ENCODE results near the gene CNTN4. TPM values are rescaled to one million over a fixed set of nuclear protein-coding genes. Genes with fewer than 3 reads are reported as not detected.
A peak's percentile ranks its signal among the peaks of the same experiment; 100 is the strongest.

CNTN4 gene
- total RNA-seq, 6 donors from 2014 or later, result 1.0 to 13.5 (median 6.3) TPM

DNA sequence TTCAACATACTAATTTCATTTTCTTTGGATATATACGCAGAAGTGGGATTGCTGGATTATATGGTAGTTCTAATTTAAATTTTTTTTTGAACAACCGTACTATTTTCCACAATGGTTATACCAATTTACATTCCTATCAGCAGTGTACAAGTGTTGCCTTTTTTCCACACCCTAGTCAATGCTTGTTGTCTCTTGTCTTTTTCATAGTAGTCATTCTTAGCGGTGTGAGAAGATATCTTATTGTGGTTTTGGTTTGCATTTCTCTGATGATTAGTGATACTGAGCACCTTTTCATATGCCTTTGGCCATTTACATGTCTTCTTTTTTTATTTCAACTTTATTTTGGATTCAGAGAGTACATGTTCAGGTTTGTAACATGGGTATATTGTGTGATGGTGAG is 858.4 kb downstream of the CNTN4 start:
- TF ChIP-seq POLR2AphosphoS5 (IDR thresholded peaks at IDR 0.05) (no peak), POLR2A (IDR thresholded peaks at IDR 0.05) (no peak), EP300 (IDR thresholded peaks at IDR 0.05) (no peak), CTCF (IDR thresholded peaks at IDR 0.05) (no peak)
- DNase-seq (no peak), ATAC-seq (ENCODE audit: low FRiP score in 2 of 2) (no peak)
- Histone ChIP-seq H3K27ac (no peak overlapping the region), H3K27me3 (no peaks in the 10 kb centered on the region), H3K4me3 (no peak overlapping the region), H3K36me3 (no peaks in the 10 kb centered on the region), H3K4me1 (peaks cover 0 to 8% (median 3%) of the 10 kb centered on the region in 4 donors), H3K9me3 (no peaks in the 10 kb centered on the region)
- WGBS, 2 donors, result 64 to 80% methylated on average over 3 of the region's 3 CpGs

- DNase-seq, result no peak
- TF ChIP-seq EP300 (IDR thresholded peaks at IDR 0.05) (peak in 1 of 4 donors; percentile 37), POLR2AphosphoS5 (IDR thresholded peaks at IDR 0.05) (no peak), POLR2A (IDR thresholded peaks at IDR 0.05) (no peak), CTCF (IDR thresholded peaks at IDR 0.05) (no peak)
- no peaks in the 10 kb centered on the region for H3K36me3 ChIP-seq
- no peak overlapping the region for H3K27ac ChIP-seq
- peak in 1 of 2 donors; percentile 44 for ATAC-seq (ENCODE audit: low FRiP score in 2 of 2)
- 26 to 32% methylated on average over 1 of the region's 1 CpG for WGBS, 2 donors
- H3K9me3 ChIP-seq, result no peaks in the 10 kb centered on the region
- H3K4me1 ChIP-seq, result peaks cover 0 to 8% (median 3%) of the 10 kb centered on the region in 4 donors
- H3K27me3 ChIP-seq, result no peaks in the 10 kb centered on the region
- H3K4me3 ChIP-seq, result no peak overlapping the region
Observed at GRCh38 chr3:2958551-2958950, 859.9 kb downstream of the CNTN4 start.

- no peak for DNase-seq
- Histone ChIP-seq H3K4me3 (no peak overlapping the region), H3K27me3 (no peaks in the 10 kb centered on the region), H3K36me3 (no peaks in the 10 kb centered on the region), H3K9me3 (no peaks in the 10 kb centered on the region), H3K27ac (no peak overlapping the region), H3K4me1 (peaks cover 0 to 8% (median 3%) of the 10 kb centered on the region in 4 donors)
- no peak for TF ChIP-seq POLR2A (IDR thresholded peaks at IDR 0.05)
- no peak for TF ChIP-seq EP300 (IDR thresholded peaks at IDR 0.05)
- no peak for TF ChIP-seq CTCF (IDR thresholded peaks at IDR 0.05)
- TF ChIP-seq POLR2AphosphoS5 (IDR thresholded peaks at IDR 0.05), result no peak
- WGBS, 2 donors, result 81 to 96% methylated on average over 1 of the region's 1 CpG
- no peak for ATAC-seq (ENCODE audit: low FRiP score in 2 of 2)
Observed at GRCh38 chr3:2961576-2961975, 862.9 kb downstream of the CNTN4 start.

- 44 to 52% methylated on average over 2 of the region's 2 CpGs for WGBS, 2 donors
Observed at GRCh38 chr3:2967871-2968270, 869.2 kb downstream of the CNTN4 start.

More at GRCh38 chr3:2967871-2968270, 869.2 kb downstream of the CNTN4 start:
- Histone ChIP-seq H3K4me1 (no peaks in the 10 kb centered on the region), H3K4me3 (no peak overlapping the region), H3K9me3 (no peaks in the 10 kb centered on the region), H3K27ac (no peak overlapping the region), H3K36me3 (no peaks in the 10 kb centered on the region), H3K27me3 (no peaks in the 10 kb centered on the region)
- DNase-seq (no peak), ATAC-seq (ENCODE audit: low FRiP score in 2 of 2) (no peak)
- TF ChIP-seq CTCF (IDR thresholded peaks at IDR 0.05), result no peak
- TF ChIP-seq POLR2A (IDR thresholded peaks at IDR 0.05), result no peak

Data from upper lobe of left lung (tissue), 6 donors.